Measurements from ENCODE around the gene RAP2A. TPM values are rescaled to one million over a fixed set of nuclear protein-coding genes. Genes with fewer than 3 reads are reported as not detected.

The RAP2A gene
- 33.1 and 56.9 TPM in 2 replicates for total RNA-seq

DNA sequence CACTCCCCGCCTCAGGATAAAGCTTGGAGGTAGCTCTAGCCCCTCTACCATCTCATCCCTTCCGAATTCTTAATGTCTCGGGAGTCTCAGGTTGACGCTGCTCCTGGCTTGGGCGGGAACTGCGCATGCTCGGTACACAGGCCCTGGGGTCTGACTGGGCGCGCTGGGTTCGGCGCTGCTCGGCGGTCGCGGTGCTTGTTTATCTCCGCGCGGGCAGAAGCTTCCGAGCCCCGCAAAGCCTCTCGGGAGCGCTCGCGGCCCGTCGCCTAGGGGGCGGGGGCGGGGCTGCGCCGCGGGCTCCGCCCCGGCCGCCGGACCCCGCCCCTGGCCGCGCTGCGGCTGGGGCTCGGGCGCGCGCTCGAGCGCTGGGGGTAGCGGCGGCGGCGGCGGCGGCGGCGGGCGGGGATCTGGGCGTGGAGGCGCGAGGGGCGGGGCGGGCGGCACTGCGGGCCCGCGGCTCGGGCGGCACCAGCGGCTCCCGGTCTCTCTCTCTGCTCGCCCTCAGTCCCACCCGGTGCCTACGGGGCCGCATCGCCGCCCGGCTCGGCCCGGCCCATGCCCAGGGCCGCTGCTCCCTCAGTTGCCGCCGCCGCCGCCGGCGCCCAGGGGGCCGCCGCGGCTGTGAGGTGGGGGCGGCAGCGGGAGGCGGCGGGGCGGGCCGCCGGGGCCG lies at the start of gene RAP2A:
Gene RAP2A (plus strand): TSS at position 443 of the 670 bp plus-strand sequence. CDS start 302 bp downstream, outside the sequence.
- peak; percentile 95 to 97 for DNase-seq (ENCODE audit: low read depth in 2 of 2)

DNA sequence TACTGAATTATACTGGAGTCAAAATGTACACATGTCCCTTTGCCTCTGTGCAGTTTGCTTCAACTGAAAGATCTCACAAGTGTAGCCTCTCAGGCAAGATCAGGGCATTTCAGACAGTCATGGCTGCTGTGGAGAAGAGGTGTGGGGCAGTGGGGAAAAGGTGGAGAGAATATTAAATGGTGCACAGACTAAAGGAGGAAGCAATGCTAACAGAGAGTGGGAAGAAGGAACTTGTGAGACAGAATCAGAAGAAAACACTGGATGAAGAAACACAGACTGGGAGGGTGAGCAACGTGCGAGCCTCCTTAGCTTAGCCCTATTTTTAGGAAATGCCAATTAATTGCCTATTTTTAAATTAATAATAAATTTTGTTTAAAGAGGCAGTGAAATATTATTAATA lies 49.6 kb upstream of the RAP2A start:
- DNase-seq (ENCODE audit: low read depth in 2 of 2), result no peak

DNA sequence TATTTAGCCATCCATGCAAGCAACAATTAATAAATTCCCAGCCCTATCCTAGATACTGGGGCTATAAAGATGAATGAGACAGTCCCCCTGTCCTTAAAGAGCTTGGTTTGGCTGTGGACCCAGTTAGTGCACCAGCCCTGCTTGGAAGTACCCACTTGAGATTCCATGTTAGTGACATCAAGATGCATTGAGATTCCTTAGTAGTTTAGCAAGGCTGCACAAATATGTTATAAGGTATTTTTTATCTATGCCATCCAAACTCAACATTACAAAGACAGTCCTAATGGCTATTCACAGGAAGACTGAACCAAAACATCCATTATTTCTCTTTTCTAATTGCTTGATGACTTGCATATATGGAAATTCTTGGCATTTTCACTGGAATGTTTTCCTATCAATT lies 48.8 kb upstream of the RAP2A start:
- DNase-seq (ENCODE audit: low read depth in 2 of 2), result no peak

DNA sequence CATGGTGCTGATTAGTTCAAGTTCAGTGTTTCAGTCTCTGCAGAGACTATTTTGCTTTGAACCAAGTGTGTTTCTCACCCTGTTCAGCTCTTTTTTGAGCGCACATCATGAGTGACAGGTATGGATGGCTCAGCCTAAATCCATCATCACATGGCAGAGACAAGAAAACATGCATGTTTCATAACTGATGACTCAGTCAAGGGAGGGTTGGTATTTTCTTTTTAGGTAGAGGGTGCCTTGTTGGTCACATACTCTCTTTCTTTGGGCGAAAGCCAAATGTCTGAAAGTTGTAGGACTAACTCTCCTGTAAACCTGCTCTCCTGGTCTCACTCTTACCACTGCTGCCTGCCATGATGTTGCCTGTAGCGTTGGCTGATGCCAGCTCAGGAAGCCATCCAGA lies 48.1 kb upstream of the RAP2A start:
- no peak for DNase-seq (ENCODE audit: low read depth in 2 of 2)

DNA sequence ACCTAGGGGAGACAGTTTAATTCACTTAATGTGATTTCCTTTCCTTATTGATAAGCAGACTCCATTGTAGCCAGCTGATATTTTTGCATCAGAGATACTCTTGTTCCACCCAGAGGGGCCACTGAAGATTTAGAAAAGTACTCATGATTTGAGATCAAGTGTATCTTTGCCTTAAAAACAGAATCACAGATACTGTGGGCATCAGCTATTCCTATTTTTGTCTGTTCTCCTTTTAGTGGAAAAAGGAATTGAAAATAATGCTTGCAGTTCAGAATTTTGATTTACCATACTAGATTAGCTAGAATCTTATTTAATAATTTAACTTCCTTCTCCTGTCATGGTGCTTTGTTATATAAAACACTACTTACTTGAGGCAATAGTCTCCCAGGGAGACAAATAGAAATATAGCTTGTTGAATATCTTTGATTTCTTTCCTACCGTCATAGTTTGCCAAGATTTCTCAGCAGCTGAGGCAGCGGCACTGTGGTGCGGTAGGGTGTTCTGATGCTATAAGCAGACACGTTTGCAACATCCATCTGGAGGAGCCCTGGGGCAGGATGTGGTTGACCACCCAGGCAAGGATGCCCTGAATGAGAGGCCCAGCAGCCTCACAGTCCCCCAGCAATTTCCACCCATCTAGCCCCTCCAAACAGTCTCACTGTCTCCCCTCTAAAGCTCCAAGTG lies 47.0 kb upstream of the RAP2A start:
- DNase-seq (ENCODE audit: low read depth in 2 of 2), result no peak

DNA sequence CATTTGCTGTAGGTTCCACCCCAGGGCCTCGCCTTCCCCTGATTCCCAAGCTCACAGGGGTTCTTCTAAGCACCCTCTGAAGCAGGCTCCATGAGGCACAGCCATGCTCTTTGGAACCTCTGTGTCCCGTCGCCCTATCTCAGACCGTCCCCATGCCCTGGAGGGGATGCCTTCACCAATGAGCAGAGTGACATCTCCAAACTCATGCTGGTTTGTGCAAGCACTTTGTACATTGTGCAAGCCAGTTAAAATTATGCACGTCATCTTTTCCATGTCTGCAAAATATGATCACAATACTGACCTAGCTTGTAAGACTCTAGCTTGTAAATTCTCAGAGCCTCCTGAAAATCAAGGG lies 46.5 kb upstream of the RAP2A start:
- no peak for DNase-seq (ENCODE audit: low read depth in 2 of 2)

DNA sequence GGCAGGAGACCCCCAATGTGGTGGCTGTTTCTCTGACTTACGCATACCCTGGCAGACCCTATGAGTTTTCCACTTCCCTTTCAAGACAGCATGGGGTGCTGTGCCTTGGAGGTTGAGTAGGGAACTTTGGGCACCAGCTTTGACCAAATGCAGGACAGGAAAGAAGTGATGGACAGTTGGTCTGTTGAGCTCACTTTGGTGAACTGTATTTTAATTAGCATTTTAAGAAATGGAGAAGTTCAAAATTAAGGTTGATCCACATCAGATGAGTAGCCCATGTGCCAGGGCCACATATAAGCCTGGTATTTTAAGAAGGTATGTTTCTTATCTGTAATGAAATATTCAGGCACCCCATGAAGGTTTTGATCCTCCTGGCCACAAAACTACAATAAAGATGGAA lies 46.1 kb upstream of the RAP2A start:
- DNase-seq (ENCODE audit: low read depth in 2 of 2), result no peak

DNA sequence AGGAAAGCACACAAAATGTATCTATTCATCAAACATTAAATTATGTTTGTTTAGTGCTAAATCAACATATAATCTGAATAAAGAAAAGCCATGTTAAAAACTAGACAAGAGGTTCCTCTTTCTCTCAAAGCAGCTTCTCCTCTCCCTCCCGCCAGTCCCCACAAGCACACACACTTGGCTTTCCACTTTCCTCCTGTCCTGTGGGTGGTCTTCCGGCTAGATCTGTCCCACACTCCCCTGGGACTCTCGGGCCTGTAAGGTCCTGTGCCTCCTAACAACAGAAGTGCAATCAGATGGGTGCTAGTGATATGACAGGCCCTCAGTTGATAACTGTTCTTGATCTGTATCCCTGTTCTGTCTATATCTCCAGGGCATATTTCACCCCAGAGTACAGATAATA lies 45.6 kb upstream of the RAP2A start:
- DNase-seq (ENCODE audit: low read depth in 2 of 2), result no peak

DNA sequence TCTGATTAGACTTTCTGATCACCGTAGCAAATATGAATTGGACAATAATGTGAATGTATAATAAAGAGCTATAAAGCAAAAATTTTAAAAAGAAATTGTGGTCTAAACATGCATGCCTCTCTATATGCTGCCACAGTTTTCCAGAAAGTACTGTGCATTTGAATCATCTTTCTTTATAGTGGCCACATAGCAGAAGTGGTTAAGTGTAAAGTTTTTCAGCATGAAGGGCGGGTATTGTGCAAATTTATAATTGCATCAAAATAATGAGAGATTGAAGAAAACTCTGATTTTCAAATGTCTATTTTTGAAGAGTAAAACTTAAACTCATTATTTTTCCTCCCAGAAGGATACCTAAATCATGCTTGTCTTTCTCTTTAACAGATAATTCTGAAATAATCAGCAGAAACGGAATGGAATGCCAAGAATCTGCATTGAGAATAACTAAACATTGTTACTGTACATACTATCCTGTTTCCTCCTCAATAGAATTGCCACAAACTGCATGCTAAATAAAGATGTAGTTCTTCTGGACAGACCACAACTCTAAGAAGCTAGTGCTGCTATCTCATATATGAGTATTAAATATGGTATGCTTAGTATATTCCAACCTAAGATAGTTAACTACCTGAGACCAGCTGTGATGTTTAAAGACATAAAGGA lies 42.9 kb upstream of the RAP2A start:
- DNase-seq (ENCODE audit: low read depth in 2 of 2), result no peak

DNA sequence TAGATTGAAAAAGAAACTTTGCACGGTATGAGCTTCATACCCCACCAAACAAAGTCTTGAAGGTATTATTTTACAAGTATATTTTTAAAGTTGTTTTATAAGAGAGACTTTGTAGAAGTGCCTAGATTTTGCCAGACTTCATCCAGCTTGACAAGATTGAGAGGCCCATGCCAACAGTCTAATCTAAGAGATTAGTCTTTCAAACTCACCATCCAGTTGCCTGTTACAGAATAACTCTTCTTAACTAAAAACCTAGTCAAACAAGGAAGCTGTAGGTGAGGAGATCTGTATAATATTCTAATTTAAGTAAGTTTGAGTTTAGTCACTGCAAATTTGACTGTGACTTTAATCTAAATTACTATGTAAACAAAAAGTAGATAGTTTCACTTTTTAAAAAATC lies 41.9 kb upstream of the RAP2A start:
- no peak for DNase-seq (ENCODE audit: low read depth in 2 of 2)

DNA sequence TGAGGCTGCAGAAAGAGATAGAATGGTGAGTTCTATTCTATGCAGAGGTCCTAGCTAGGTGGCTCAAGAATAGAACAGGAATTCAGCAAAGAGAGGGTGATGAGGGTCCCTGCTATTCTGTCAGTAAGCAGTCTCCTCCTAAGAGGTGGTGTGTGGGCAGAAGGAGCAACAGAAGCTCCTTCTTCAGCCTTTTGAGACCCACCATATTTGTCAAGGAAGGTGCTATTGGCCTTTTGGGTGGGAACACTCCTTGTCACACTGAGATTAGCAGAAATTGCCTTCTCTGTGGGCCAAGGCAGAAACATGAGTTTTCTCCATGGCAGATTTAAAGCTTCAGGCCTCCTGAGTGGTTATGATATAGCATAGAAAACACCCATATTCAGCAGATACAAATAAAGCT lies 39.4 kb upstream of the RAP2A start:
- DNase-seq (ENCODE audit: low read depth in 2 of 2), result no peak

DNA sequence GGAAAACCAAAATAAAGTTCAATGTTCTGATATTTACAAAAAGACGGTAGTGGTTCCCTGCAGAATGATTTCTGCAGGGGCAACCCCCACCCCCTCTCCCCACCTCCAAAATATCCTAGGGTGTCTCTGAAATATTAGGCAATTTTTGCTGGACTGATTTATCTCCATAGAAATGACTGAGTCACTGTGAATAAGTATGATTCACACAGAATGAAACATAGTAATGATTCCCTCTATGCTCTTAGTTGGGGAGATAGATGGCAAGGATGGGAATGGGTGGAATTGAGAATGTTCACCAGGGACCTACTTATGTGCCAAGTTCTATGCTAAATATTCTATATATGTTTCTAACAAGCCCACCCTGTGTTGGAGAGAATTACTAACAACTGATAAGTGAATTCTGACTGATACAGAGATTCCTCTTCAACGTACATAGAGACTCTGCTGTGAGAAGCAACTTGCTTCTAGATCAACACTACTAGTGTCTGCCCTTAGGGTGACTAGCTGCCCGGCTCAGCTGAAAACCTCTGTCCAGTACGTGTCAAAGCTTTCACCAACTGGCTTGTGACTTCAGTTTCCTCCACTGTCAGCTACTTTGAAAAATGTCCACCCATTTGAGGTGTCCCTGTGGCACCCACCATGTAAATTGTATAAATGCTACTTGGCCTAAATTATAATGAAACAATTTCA lies 38.4 kb upstream of the RAP2A start:
- no peak for DNase-seq (ENCODE audit: low read depth in 2 of 2)

DNA sequence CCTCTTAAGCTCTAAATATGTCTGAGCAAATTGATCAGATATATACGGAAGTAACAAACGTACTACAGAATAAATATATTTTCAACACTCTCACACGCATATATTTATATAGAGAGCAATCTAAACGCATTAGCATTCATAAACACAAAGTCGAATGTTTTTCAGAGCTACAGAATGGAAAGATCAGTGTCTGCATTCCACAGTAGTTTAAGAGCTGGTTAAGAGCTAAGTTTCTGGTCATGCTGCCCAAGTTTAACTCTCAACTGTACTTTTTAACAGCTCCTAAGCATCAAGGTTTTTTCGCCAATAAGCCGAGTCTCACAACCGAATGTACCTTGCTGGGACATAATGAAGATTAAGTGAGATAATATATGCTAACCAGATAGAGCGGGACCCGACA lies 36.7 kb upstream of the RAP2A start:
- no peak for DNase-seq (ENCODE audit: low read depth in 2 of 2)

DNA sequence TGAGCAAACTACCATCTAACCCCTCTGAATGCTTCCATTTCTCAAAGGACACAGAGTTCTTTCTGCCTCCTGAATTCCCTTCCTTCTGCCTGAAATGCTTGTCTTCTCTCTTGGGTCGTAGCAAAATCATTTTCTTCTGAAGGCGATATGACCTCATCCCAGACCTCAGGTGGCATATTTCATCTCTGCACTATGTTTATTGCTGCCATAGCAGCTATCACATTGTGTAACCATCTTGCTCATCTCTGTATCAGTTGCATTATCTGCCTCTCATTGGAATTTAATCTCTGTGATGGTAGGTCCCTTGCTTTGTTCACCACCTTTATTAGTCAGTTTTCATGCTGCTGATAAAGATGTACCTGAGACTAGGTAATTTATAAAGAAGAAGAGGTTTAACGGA lies 32.5 kb upstream of the RAP2A start:
- DNase-seq (ENCODE audit: low read depth in 2 of 2), result no peak

DNA sequence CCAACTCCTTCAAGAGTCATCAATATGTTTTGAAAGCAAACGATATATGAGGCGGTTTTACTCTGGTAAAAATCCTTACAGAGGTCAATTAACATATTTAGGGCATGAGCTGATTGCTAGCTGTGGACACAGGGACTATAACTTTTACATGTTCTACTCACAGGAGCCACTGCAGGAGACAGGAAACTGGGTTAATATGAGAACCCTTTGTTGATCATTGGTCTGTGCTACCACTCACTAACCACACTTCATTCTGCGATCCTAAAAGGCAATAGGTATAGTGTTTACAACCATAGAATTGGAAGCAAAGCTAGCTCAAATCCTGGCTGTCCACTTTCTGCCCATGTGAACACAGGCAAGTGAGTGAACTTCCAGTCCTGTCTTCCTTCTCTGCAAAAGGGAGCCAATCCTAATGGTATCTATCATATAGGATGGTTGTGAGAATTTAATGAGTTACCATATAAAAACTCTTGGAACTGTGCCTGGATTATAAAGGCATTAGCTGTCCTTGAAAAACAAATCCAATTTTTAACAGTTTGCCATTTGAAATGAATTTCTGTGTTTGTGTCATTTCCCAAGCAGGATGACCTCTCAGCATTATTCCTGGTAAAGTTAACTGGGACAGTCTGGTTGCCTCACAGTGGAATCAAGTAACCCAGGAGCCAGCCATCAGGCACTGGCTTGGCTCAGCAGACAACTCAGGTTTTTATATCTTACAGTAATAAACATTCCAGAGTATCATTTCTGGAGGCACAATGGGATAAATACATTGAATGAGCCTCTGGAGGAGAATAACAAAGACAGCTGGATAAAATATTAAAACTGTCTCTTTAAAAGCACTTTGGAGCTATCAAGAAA lies 29.8 kb upstream of the RAP2A start:
- DNase-seq (ENCODE audit: low read depth in 2 of 2), result no peak

DNA sequence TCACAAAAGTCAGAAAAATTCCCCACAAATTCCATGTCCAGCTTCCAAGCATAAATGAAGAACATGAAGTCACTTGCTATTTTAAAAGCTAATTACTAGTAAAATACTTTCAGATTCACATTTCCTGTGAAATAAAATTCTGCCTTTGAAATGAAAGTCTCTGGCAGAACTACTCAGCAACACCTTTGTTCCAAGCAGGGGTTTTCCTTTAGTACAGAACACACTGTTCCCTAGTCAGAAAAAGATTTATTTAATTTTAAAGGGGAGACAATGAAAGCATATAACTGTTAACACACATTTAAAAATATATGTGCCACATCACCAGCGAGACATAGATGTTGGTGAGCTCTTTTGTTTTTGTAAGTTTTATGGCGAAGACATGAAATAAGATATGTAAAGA lies 26.4 kb upstream of the RAP2A start:
- peak in 1 of 2 donors; percentile 19 for DNase-seq (ENCODE audit: low read depth in 2 of 2)

DNA sequence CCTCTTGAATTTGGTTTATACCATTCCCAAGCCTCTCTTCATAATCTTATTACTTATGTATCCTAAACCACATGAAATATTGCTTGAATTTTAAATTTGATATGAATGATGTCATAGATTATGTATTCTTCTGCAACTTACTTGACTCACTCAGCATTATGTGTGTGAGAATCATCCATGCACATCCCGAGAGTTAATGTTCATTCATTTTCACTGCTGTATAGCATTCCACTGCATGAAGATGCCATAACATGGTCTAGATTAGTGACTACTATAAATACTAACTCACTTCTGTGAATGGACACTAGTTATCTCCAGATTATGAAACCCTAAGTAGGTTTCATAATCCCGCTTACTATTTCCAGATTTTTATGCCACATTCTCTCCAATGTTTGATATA lies 25.0 kb upstream of the RAP2A start:
- no peak for DNase-seq (ENCODE audit: low read depth in 2 of 2)

DNA sequence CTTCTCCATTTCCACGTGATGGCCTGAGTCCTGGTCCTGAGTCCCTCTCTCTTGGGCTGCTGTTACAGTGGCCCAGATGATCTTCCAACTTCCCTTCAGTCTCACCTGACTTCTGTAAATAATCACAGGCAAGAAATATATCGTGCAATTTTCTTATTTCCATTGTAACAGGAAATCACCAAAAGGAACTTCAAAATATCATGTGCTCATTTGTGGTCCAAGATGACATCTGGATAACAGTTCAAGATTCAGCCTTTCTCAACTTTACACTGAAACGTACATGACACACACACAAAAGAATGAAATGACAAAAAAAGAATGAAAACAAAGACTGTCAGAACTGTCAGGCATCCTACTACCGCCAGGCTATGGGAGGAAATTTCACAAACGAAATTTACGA lies 22.0 kb upstream of the RAP2A start:
- no peak for DNase-seq (ENCODE audit: low read depth in 2 of 2)

DNA sequence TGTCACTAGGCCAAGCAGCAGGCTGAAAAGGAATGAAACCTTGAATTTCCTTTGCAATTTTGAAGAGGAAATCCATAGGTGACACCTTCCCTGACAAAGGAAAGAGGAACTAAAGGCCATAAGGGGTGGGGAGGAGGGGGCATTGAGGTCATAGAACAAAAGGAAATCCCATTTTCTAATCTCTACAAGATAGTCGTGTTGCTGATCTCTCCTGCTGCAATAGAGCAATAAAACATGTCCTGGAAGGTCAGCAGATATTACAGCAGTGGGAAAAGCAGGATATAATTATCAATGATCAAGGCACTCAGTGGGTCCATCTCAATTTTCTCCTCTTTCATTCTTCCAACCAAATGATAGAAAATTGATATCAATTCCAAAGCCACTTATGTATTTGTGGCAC lies 20.3 kb upstream of the RAP2A start:
- DNase-seq (ENCODE audit: low read depth in 2 of 2), result peak in 1 of 2 donors; percentile 15

DNA sequence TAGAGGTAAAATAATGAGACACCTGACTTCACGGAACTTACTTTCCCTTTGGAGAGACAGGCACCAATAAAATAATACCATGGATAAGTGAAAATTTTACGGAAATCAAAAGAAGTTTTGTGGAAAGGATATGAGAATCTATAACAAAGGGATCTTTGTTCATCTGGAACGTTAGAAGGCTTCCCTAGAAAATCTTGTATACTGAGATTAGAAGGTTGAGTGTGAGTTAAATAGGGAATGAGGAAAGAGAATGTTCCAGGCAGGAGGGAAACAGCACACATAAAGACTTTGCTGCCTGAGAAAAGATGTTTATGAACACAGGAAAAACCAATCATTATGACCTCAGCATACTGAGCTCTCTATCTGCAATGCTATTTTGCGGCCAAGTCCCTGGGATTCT lies 19.6 kb upstream of the RAP2A start:
- no peak for DNase-seq (ENCODE audit: low read depth in 2 of 2)

DNA sequence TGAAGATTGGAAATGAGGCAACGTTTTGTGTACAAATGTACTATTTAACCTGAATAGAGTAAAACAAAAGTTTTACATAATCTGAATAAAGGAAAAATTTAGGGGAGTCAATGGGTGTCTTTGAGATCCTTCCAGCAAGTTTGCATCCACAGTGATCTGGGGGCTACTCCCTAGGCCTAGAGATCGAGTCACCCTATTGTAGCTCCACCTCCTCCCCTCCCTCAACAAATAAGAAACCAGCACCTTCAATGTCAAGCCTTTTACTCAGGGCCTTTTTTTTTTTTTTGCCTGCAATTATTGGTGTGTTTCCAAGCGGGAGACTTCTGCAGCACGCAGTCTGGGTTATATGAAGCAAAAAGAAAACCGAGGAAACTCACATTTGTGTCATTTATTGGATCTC lies 16.3 kb upstream of the RAP2A start:
- DNase-seq (ENCODE audit: low read depth in 2 of 2), result no peak
